Measurements from ENCODE around the gene INTS3.

INTS3 gene

GRCh38 chr1:153791648-153792253 is 63.9 kb downstream of the INTS3 start:
- TF ChIP-seq EGR1 (IDR thresholded peaks at IDR 0.05) (no peak), CEBPB (IDR thresholded peaks at IDR 0.05) (no peak), YY1 (IDR thresholded peaks at IDR 0.05; ENCODE audit: low read depth) (no peak), EP300 (IDR thresholded peaks at IDR 0.05; ENCODE audit: borderline replicate concordance) (no peak)
- TF ChIP-seq, protein P1, sequence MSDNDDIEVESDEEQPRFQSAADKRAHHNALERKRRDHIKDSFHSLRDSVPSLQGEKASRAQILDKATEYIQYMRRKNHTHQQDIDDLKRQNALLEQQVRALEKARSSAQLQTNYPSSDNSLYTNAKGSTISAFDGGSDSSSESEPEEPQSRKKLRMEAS (IDR thresholded peaks at IDR 0.05), result no peak

DNA sequence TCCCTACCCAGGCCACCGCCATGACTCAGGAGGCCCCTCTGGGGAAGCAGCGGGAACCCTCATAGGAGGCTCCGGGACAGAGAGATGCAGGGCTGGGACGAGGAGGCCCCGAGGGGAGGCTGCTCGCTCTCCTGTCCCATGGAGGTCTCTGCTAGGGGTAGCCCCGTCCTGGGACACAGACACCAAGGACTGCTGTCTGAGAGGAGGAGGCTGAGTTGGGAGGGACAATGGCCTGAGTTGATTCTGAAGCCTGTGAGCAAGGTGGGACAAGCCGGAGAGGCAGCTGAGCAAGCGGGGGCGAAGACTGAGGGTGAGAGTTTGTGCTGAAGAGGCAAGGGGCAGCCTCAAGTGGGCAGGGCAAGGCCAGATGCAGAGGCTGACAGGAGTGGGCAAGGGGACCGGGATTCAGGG is 64.8 kb downstream of the INTS3 start:
- TF ChIP-seq USF1 (IDR thresholded peaks at IDR 0.05) (no peak), NFIC (IDR thresholded peaks at IDR 0.05) (no peak), EGR1 (IDR thresholded peaks at IDR 0.05) (no peak), CREB1 (IDR thresholded peaks at IDR 0.05; ENCODE audit: low read depth) (no peak), FOXM1 (IDR thresholded peaks at IDR 0.05; ENCODE audit: borderline replicate concordance, low read depth) (no peak), TAF1 (IDR thresholded peaks at IDR 0.05; ENCODE audit: low read depth) (no peak), YY1 (IDR thresholded peaks at IDR 0.05; ENCODE audit: low read depth) (no peak), RAD21 (IDR thresholded peaks at IDR 0.05; ENCODE audit: low read depth) (no peak), TCF12 (IDR thresholded peaks at IDR 0.05; ENCODE audit: low read depth) (no peak), TEAD4 (IDR thresholded peaks at IDR 0.05) (no peak), ZBTB7A (IDR thresholded peaks at IDR 0.05; ENCODE audit: low read depth) (no peak), CEBPB (IDR thresholded peaks at IDR 0.05) (no peak), EP300 (IDR thresholded peaks at IDR 0.05; ENCODE audit: borderline replicate concordance) (no peak)
- TF ChIP-seq, protein P2, sequence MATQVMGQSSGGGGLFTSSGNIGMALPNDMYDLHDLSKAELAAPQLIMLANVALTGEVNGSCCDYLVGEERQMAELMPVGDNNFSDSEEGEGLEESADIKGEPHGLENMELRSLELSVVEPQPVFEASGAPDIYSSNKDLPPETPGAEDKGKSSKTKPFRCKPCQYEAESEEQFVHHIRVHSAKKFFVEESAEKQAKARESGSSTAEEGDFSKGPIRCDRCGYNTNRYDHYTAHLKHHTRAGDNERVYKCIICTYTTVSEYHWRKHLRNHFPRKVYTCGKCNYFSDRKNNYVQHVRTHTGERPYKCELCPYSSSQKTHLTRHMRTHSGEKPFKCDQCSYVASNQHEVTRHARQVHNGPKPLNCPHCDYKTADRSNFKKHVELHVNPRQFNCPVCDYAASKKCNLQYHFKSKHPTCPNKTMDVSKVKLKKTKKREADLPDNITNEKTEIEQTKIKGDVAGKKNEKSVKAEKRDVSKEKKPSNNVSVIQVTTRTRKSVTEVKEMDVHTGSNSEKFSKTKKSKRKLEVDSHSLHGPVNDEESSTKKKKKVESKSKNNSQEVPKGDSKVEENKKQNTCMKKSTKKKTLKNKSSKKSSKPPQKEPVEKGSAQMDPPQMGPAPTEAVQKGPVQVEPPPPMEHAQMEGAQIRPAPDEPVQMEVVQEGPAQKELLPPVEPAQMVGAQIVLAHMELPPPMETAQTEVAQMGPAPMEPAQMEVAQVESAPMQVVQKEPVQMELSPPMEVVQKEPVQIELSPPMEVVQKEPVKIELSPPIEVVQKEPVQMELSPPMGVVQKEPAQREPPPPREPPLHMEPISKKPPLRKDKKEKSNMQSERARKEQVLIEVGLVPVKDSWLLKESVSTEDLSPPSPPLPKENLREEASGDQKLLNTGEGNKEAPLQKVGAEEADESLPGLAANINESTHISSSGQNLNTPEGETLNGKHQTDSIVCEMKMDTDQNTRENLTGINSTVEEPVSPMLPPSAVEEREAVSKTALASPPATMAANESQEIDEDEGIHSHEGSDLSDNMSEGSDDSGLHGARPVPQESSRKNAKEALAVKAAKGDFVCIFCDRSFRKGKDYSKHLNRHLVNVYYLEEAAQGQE (IDR thresholded peaks at IDR 0.05; ENCODE audit: low read depth), result no peak
- TF ChIP-seq, protein P1 (IDR thresholded peaks at IDR 0.05), result no peak

GRCh38 chr1:153793261-153793972 is 65.6 kb downstream of the INTS3 start:
- TF ChIP-seq, protein P2 (IDR thresholded peaks at IDR 0.05; ENCODE audit: low read depth), result no peak
- no peak for TF ChIP-seq YY1 (IDR thresholded peaks at IDR 0.05; ENCODE audit: low read depth)
- no peak for TF ChIP-seq NFIC (IDR thresholded peaks at IDR 0.05)
- no peak for TF ChIP-seq EGR1 (IDR thresholded peaks at IDR 0.05)
- TF ChIP-seq, protein P1 (IDR thresholded peaks at IDR 0.05), result no peak
- TF ChIP-seq RAD21 (IDR thresholded peaks at IDR 0.05; ENCODE audit: low read depth), result no peak
- no peak for TF ChIP-seq CREB1 (IDR thresholded peaks at IDR 0.05; ENCODE audit: low read depth)
- no peak for TF ChIP-seq EP300 (IDR thresholded peaks at IDR 0.05; ENCODE audit: borderline replicate concordance)
- TF ChIP-seq TEAD4 (IDR thresholded peaks at IDR 0.05), result no peak
- no peak for TF ChIP-seq USF1 (IDR thresholded peaks at IDR 0.05)
- no peak for TF ChIP-seq FOXM1 (IDR thresholded peaks at IDR 0.05; ENCODE audit: borderline replicate concordance, low read depth)
- no peak for TF ChIP-seq ZBTB7A (IDR thresholded peaks at IDR 0.05; ENCODE audit: low read depth)

GRCh38 chr1:153793973-153794615 is 66.2 kb downstream of the INTS3 start:
- no peak for TF ChIP-seq USF1 (IDR thresholded peaks at IDR 0.05)
- TF ChIP-seq TAF1 (IDR thresholded peaks at IDR 0.05; ENCODE audit: low read depth), result no peak
- TF ChIP-seq EGR1 (IDR thresholded peaks at IDR 0.05), result no peak
- TF ChIP-seq CEBPB (IDR thresholded peaks at IDR 0.05), result no peak
- no peak for TF ChIP-seq FOXM1 (IDR thresholded peaks at IDR 0.05; ENCODE audit: borderline replicate concordance, low read depth)
- TF ChIP-seq TCF12 (IDR thresholded peaks at IDR 0.05; ENCODE audit: low read depth), result no peak
- TF ChIP-seq CREB1 (IDR thresholded peaks at IDR 0.05; ENCODE audit: low read depth), result no peak
- TF ChIP-seq EP300 (IDR thresholded peaks at IDR 0.05; ENCODE audit: borderline replicate concordance), result no peak
- TF ChIP-seq ZBTB7A (IDR thresholded peaks at IDR 0.05; ENCODE audit: low read depth), result no peak
- TF ChIP-seq, protein P2 (IDR thresholded peaks at IDR 0.05; ENCODE audit: low read depth), result no peak
- no peak for TF ChIP-seq RAD21 (IDR thresholded peaks at IDR 0.05; ENCODE audit: low read depth)
- no peak for TF ChIP-seq YY1 (IDR thresholded peaks at IDR 0.05; ENCODE audit: low read depth)
- no peak for TF ChIP-seq NFIC (IDR thresholded peaks at IDR 0.05)
- TF ChIP-seq, protein P1 (IDR thresholded peaks at IDR 0.05), result no peak
- TF ChIP-seq TEAD4 (IDR thresholded peaks at IDR 0.05), result no peak
